Measurements from ENCODE around the gene ELOB.

GRCh38 chr16:2724088-2724676 lies 52.9 kb downstream of the ELOB start:
- TF ChIP-seq POLR2A (IDR thresholded peaks at IDR 0.05; ENCODE audit: low read depth, low read length) (no peak), TAF1 (IDR thresholded peaks at IDR 0.05; ENCODE audit: low read depth, low read length) (no peak)

Data from GM12891 (cell line).